Trophoblast cell (in vitro differentiated cells and primary cell): Measurements from ENCODE around the gene ANKRD13B.

Experiments used
- DNase-seq, 2 donors: peaks; one replicate each; pipeline ENCODE4 v3.0.0-alpha.2; 2016
- H2AFZ ChIP-seq: 2 replicates; pipeline ENCODE4 v1.6.1; 2013; ENCODE audit warnings: low read length, moderate library complexity, mild to moderate bottlenecking; ENCODE audit not compliant: insufficient read depth, poor library complexity
- H2AK5ac ChIP-seq: 2 replicates; pipeline ENCODE4 v1.6.1; 2013; ENCODE audit warnings: mild to moderate bottlenecking, low read length
- H2BK120ac ChIP-seq: 2 replicates; pipeline ENCODE4 v1.6.1; 2013; ENCODE audit warnings: low read length, mild to moderate bottlenecking, moderate library complexity; ENCODE audit not compliant: insufficient read depth, poor library complexity
- H2BK12ac ChIP-seq: 2 replicates; pipeline ENCODE4 v1.6.1; 2013; ENCODE audit warnings: mild to moderate bottlenecking, low read length, moderate library complexity
- H2BK5ac ChIP-seq: 2 replicates; pipeline ENCODE4 v1.6.1; 2013; ENCODE audit warnings: low read length, low read depth, moderate library complexity, mild to moderate bottlenecking; ENCODE audit not compliant: poor library complexity
- H3K14ac ChIP-seq: 2 replicates; pipeline ENCODE4 v1.6.1; 2013; ENCODE audit warnings: mild to moderate bottlenecking, low read length
- H3K18ac ChIP-seq: 2 replicates; pipeline ENCODE4 v1.6.1; 2013; ENCODE audit warnings: mild to moderate bottlenecking, low read length
- H3K23ac ChIP-seq: 2 replicates; pipeline ENCODE4 v1.6.1; 2013; ENCODE audit warnings: low read length
- H3K27ac ChIP-seq: 2 replicates; pipeline ENCODE4 v1.5.1; 2013; ENCODE audit warnings: low read depth, mild to moderate bottlenecking, inconsistent platforms, low read length, moderate library complexity
- H3K27me3 ChIP-seq: 2 replicates; pipeline ENCODE4 v1.6.1; 2013; ENCODE audit warnings: inconsistent platforms, mild to moderate bottlenecking, low read length, moderate library complexity; ENCODE audit not compliant: insufficient read depth
- H3K36me3 ChIP-seq, 2 experiments: 1 replicate in 1 of 2; 2 replicates in 1 of 2; pipeline ENCODE4 v1.6.1; 2013; ENCODE audit warnings: low read length in 2 of 2, mild to moderate bottlenecking in 2 of 2, moderate library complexity in 1 of 2; ENCODE audit not compliant: insufficient read depth in 2 of 2, control insufficient read depth in 1 of 2
- H3K4ac ChIP-seq: 2 replicates; pipeline ENCODE4 v1.6.1; 2013; ENCODE audit warnings: low read depth, mild to moderate bottlenecking, low read length, moderate library complexity
- H3K4me1 ChIP-seq, 2 experiments: 1 replicate in 1 of 2; 2 replicates in 1 of 2; pipeline ENCODE4 v1.6.1; 2013; ENCODE audit warnings: low read length in 2 of 2, mild to moderate bottlenecking in 2 of 2, moderate library complexity in 1 of 2; ENCODE audit not compliant: insufficient read depth in 2 of 2, control insufficient read depth in 1 of 2
- H3K4me2 ChIP-seq: 2 replicates; pipeline ENCODE4 v1.6.1; 2013; ENCODE audit warnings: inconsistent platforms, mild to moderate bottlenecking, low read length, moderate library complexity
- H3K4me3 ChIP-seq: 2 replicates; pipeline ENCODE4 v1.5.1; 2013; ENCODE audit warnings: mild to moderate bottlenecking, low read depth, low read length, inconsistent platforms
- H3K79me1 ChIP-seq: one replicate; pipeline ENCODE4 v1.6.1; 2013; ENCODE audit warnings: low read length
- H3K79me2 ChIP-seq: 2 replicates; pipeline ENCODE4 v1.6.1; 2013; ENCODE audit warnings: low read length, mild to moderate bottlenecking; ENCODE audit not compliant: control insufficient read depth, insufficient read depth, poor library complexity
- H3K9ac ChIP-seq: 2 replicates; pipeline ENCODE4 v1.6.1; 2013; ENCODE audit warnings: mild to moderate bottlenecking, low read length
- H3K9me3 ChIP-seq: 2 replicates; pipeline ENCODE4 v1.6.1; 2013; ENCODE audit warnings: low read depth, mild to moderate bottlenecking, control low read depth, inconsistent platforms, low read length; ENCODE audit not compliant: insufficient read depth
- H4K12ac ChIP-seq: 2 replicates; pipeline ENCODE4 v1.6.1; 2013; ENCODE audit warnings: low read depth, mild to moderate bottlenecking, low read length, moderate library complexity
- H4K8ac ChIP-seq: 2 replicates; pipeline ENCODE4 v1.6.1; 2013; ENCODE audit warnings: low read depth, mild to moderate bottlenecking, low read length, moderate library complexity
- H4K91ac ChIP-seq: one replicate; pipeline ENCODE4 v1.6.1; 2013; ENCODE audit warnings: low read depth, mild to moderate bottlenecking, low read length, moderate library complexity
- WGBS: extraction: QIAGEN DNeasy Blood & Tissue Kit; methylation state at CpG from one replicate; pipeline ENCODE4 v1.1.7; 2013; ENCODE audit warnings: missing lambda C conversion rate; ENCODE audit not compliant: insufficient read length, insufficient coverage; ENCODE audit errors: extremely low coverage; 5-methylcytosine and 5-hydroxymethylcytosine counted together

Gene ANKRD13B

GRCh38 chr17:29587591-29587990 lies 5.3 kb upstream of the ANKRD13B start:
- no peak overlapping the region for H3K27ac ChIP-seq
- H2BK120ac ChIP-seq, result no peak overlapping the region
- no peak overlapping the region for H4K8ac ChIP-seq
- H2AK5ac ChIP-seq, result no peak overlapping the region
- peaks cover 9% of the 10 kb centered on the region for H3K79me2 ChIP-seq
- H3K14ac ChIP-seq, result no peak overlapping the region
- H3K36me3 ChIP-seq, result peaks cover 8% of the 10 kb centered on the region in 2 experiments
- H2AFZ ChIP-seq, result no peak overlapping the region
- no peak overlapping the region for H3K23ac ChIP-seq
- H3K79me1 ChIP-seq, result peaks cover 7% of the 10 kb centered on the region
- no peak overlapping the region for H3K18ac ChIP-seq
- no peak overlapping the region for H2BK5ac ChIP-seq
- DNase-seq, result no peak
- no peak overlapping the region for H4K91ac ChIP-seq
- H3K9me3 ChIP-seq, result no peaks in the 10 kb centered on the region
- H4K12ac ChIP-seq, result no peak overlapping the region
- H3K4me1 ChIP-seq, result peaks cover 31 to 36% of the 10 kb centered on the region in 2 experiments
- WGBS, result no CpG with 5 or more reads among the region's 6 CpGs
- H3K4me3 ChIP-seq, result no peak overlapping the region
- H3K4me2 ChIP-seq, result no peak overlapping the region
- no peak overlapping the region for H2BK12ac ChIP-seq
- no peak overlapping the region for H3K9ac ChIP-seq
- H3K27me3 ChIP-seq, result no peaks in the 10 kb centered on the region
- H3K4ac ChIP-seq, result no peak overlapping the region

GRCh38 chr17:29588017-29588561 lies 4.8 kb upstream of the ANKRD13B start:
- H2BK12ac ChIP-seq, result no peak overlapping the region
- no peak overlapping the region for H2AFZ ChIP-seq
- no peak overlapping the region for H2BK5ac ChIP-seq
- no peak overlapping the region for H3K27ac ChIP-seq
- no peak for DNase-seq
- H3K18ac ChIP-seq, result peak overlapping the region; percentile 70
- no CpG with 5 or more reads among the region's 8 CpGs for WGBS
- H3K14ac ChIP-seq, result peak overlapping the region; percentile 23
- peak overlapping the region; percentile 76 for H3K4me3 ChIP-seq
- peaks cover 1% of the 10 kb centered on the region for H3K27me3 ChIP-seq
- H3K79me2 ChIP-seq, result peaks cover 9% of the 10 kb centered on the region
- no peaks in the 10 kb centered on the region for H3K9me3 ChIP-seq
- no peak overlapping the region for H4K91ac ChIP-seq
- H3K4ac ChIP-seq, result peak overlapping the region; percentile 22
- no peak overlapping the region for H2BK120ac ChIP-seq
- H2AK5ac ChIP-seq, result no peak overlapping the region
- peaks cover 3 to 4% of the 10 kb centered on the region in 2 experiments for H3K36me3 ChIP-seq
- peaks cover 7% of the 10 kb centered on the region for H3K79me1 ChIP-seq
- peaks cover 33 to 39% of the 10 kb centered on the region in 2 experiments for H3K4me1 ChIP-seq
- no peak overlapping the region for H3K23ac ChIP-seq
- no peak overlapping the region for H4K8ac ChIP-seq
- no peak overlapping the region for H4K12ac ChIP-seq
- peak overlapping the region; percentile 93 for H3K4me2 ChIP-seq
- no peak overlapping the region for H3K9ac ChIP-seq

GRCh38 chr17:29588562-29589411 lies 4.1 kb upstream of the ANKRD13B start:
- no peak overlapping the region for H2BK120ac ChIP-seq
- peak in 1 of 2 donors; percentile 59 for DNase-seq
- peaks cover 7% of the 10 kb centered on the region for H3K79me1 ChIP-seq
- no peak overlapping the region for H4K12ac ChIP-seq
- H3K4me3 ChIP-seq, result peak overlapping the region; percentile 76
- peak overlapping the region; percentile 70 for H3K18ac ChIP-seq
- H3K79me2 ChIP-seq, result peaks cover 9% of the 10 kb centered on the region
- H3K4me1 ChIP-seq, result peaks cover 34 to 41% of the 10 kb centered on the region in 2 experiments
- peak overlapping the region; percentile 28 for H2AFZ ChIP-seq
- H3K14ac ChIP-seq, result peak overlapping the region; percentile 23
- H3K23ac ChIP-seq, result no peak overlapping the region
- H3K27me3 ChIP-seq, result peaks cover 6% of the 10 kb centered on the region
- peak overlapping the region; percentile 43 for H3K4ac ChIP-seq
- H3K27ac ChIP-seq, result no peak overlapping the region
- no peak overlapping the region for H2BK12ac ChIP-seq
- no peak overlapping the region for H2BK5ac ChIP-seq
- no peak overlapping the region for H4K8ac ChIP-seq
- peak overlapping the region; percentile 42 for H3K9ac ChIP-seq
- H4K91ac ChIP-seq, result no peak overlapping the region
- peaks cover 0 to 3% of the 10 kb centered on the region in 2 experiments for H3K36me3 ChIP-seq
- no CpG with 5 or more reads among the region's 72 CpGs for WGBS
- peak overlapping the region; percentile 63 for H2AK5ac ChIP-seq
- H3K9me3 ChIP-seq, result no peaks in the 10 kb centered on the region
- peak overlapping the region; percentile 93 for H3K4me2 ChIP-seq

- Histone ChIP-seq H2AK5ac (peak within 1 kb of the TSS; percentile 63), H2BK120ac (peak within 1 kb of the TSS; percentile 52), H3K27me3 (peaks cover 9% of the 10 kb centered on the region), H2AFZ (peak within 1 kb of the TSS; percentile 86), H3K14ac (peak within 1 kb of the TSS; percentile 69), H3K79me1 (peaks cover 7% of the 10 kb centered on the region), H4K8ac (peak within 1 kb of the TSS; percentile 89), H4K12ac (peak within 1 kb of the TSS; percentile 92), H3K27ac (no peak within 1 kb of the TSS), H3K79me2 (peaks cover 9% of the 10 kb centered on the region), H2BK12ac (peak within 1 kb of the TSS; percentile 52), H3K4me1 (peaks cover 35 to 44% of the 10 kb centered on the region in 2 experiments), H3K4me3 (peak within 1 kb of the TSS; percentile 76), H3K36me3 (no peaks in the 10 kb centered on the region), H3K9me3 (no peaks in the 10 kb centered on the region), H3K4ac (peak within 1 kb of the TSS; percentile 43), H3K4me2 (peak within 1 kb of the TSS; percentile 93), H3K9ac (peak within 1 kb of the TSS; percentile 50), H3K18ac (peak within 1 kb of the TSS; percentile 87), H3K23ac (no peak within 1 kb of the TSS), H4K91ac (peak within 1 kb of the TSS; percentile 88), H2BK5ac (no peak within 1 kb of the TSS)
- DNase-seq, result peak; percentile 71 to 89
- WGBS, result no CpG with 5 or more reads among the region's 70 CpGs
Observed at GRCh38 chr17:29589524-29590410, 3.2 kb upstream of the ANKRD13B start, which contains the start of gene GIT1. GIT1 (minus strand) TSS chr17:29589648; CDS start chr17:29589378, 270 bp downstream.
